Liver (tissue), 9 donors: Measurements from ENCODE around the gene LAMB2. TPM values are rescaled to one million over a fixed set of nuclear protein-coding genes. Genes with fewer than 3 reads are reported as not detected.

Experiments used
- DNase-seq: peaks from one replicate; pipeline ENCODE4 v3.0.0-alpha.2; 2017; ENCODE audit warnings: low spot score
- H3K27ac ChIP-seq, 2 donors: one replicate each; pipeline ENCODE4 v1.7.0; 2013; ENCODE audit warnings: inconsistent platforms in 2 of 2, low read length in 2 of 2, control low read depth in 1 of 2, low read depth in 1 of 2, mild to moderate bottlenecking in 1 of 2
- H3K27me3 ChIP-seq, 4 donors: one replicate each; pipeline versions ENCODE4 v1.6.1 to v1.7.0; 2013; ENCODE audit warnings: low read length in 3 of 4, inconsistent platforms in 1 of 4, mild to moderate bottlenecking in 1 of 4, moderate library complexity in 1 of 4; ENCODE audit not compliant: control insufficient read depth in 4 of 4, insufficient read depth in 4 of 4
- H3K36me3 ChIP-seq, 4 donors: one replicate each; pipeline versions ENCODE4 v1.6.1 to v1.7.0; 2013; ENCODE audit warnings: low read length in 3 of 4, mild to moderate bottlenecking in 3 of 4, low read depth in 1 of 4, moderate library complexity in 1 of 4; ENCODE audit not compliant: control insufficient read depth in 4 of 4, insufficient read depth in 3 of 4
- H3K4me1 ChIP-seq, 4 donors: one replicate each; pipeline versions ENCODE4 v1.6.1 to v1.7.0; 2013; ENCODE audit warnings: low read length in 3 of 4, mild to moderate bottlenecking in 3 of 4, moderate library complexity in 1 of 4; ENCODE audit not compliant: control insufficient read depth in 4 of 4, insufficient read depth in 4 of 4
- H3K4me3 ChIP-seq, 3 donors: one replicate each; pipeline versions ENCODE4 v1.6.1 to v1.7.0; 2013; ENCODE audit warnings: low read length in 3 of 3, control low read depth in 1 of 3, low read depth in 1 of 3, mild to moderate bottlenecking in 1 of 3
- H3K9ac ChIP-seq, 2 donors: one replicate each; pipeline ENCODE4 v1.7.0; 2013; ENCODE audit warnings: low read length in 2 of 2, mild to moderate bottlenecking in 2 of 2, moderate library complexity in 2 of 2, control low read depth in 1 of 2, low read depth in 1 of 2
- H3K9me3 ChIP-seq, 4 donors: one replicate each; pipeline versions ENCODE4 v1.6.1 to v1.7.0; 2013; ENCODE audit warnings: low read length in 3 of 4; ENCODE audit not compliant: control insufficient read depth in 4 of 4
- EGR1 ChIP-seq, 2 donors: IDR thresholded peaks; 2 replicates each; pipeline ENCODE4 v1.6.1; 2016 to 2018; ENCODE audit warnings: antibody characterized with exemption in 2 of 2, low read depth in 2 of 2
- FOXA1 ChIP-seq: IDR thresholded peaks from 2 replicates; pipeline ENCODE4 v1.6.1; 2016; ENCODE audit warnings: antibody characterized with exemption
- FOXA2 ChIP-seq: IDR thresholded peaks from 2 replicates; pipeline ENCODE4 v1.6.1; 2016; ENCODE audit warnings: antibody characterized with exemption
- GABPA ChIP-seq, 2 donors: IDR thresholded peaks in 1 of 2; conservative IDR thresholded peaks in 1 of 2; 2 replicates each; pipeline ENCODE4 v1.6.1; 2016; ENCODE audit warnings: antibody characterized with exemption in 2 of 2, mild to moderate bottlenecking in 1 of 2, moderate library complexity in 1 of 2
- HNF4A ChIP-seq, 2 donors: conservative IDR thresholded peaks; 2 replicates each; pipeline ENCODE4 v1.6.1; 2016; ENCODE audit warnings: antibody characterized with exemption in 2 of 2, mild to moderate bottlenecking in 2 of 2
- HNF4G ChIP-seq: IDR thresholded peaks from 2 replicates; pipeline ENCODE4 v1.6.1; 2016; ENCODE audit warnings: antibody characterized with exemption
- JUND ChIP-seq, 2 donors: IDR thresholded peaks; 2 replicates each; pipeline ENCODE4 v1.6.1; 2016; ENCODE audit warnings: antibody characterized with exemption in 2 of 2
- NR2F2 ChIP-seq: IDR thresholded peaks from 2 replicates; pipeline ENCODE4 v1.6.1; 2016; ENCODE audit warnings: antibody characterized with exemption
- RAD21 ChIP-seq, 2 donors: IDR thresholded peaks; 2 replicates each; pipeline ENCODE4 v1.6.1; 2016; ENCODE audit warnings: antibody characterized with exemption in 2 of 2, mild to moderate bottlenecking in 2 of 2
- REST ChIP-seq: IDR thresholded peaks from 2 replicates; pipeline ENCODE4 v1.6.1; 2016; ENCODE audit warnings: antibody characterized with exemption, mild to moderate bottlenecking
- RXRA ChIP-seq, 2 donors: IDR thresholded peaks; 2 replicates each; pipeline ENCODE4 v1.6.1; 2017 to 2018; ENCODE audit warnings: antibody characterized with exemption in 2 of 2, mild to moderate bottlenecking in 1 of 2
- SP1 ChIP-seq: IDR thresholded peaks from 2 replicates; pipeline ENCODE4 v1.6.1; 2018; ENCODE audit warnings: antibody characterized with exemption, mild to moderate bottlenecking
- TAF1 ChIP-seq: conservative IDR thresholded peaks from 2 replicates; pipeline ENCODE4 v1.6.1; 2016; ENCODE audit warnings: antibody characterized with exemption, mild to moderate bottlenecking
- YY1 ChIP-seq: IDR thresholded peaks from 2 replicates; pipeline ENCODE4 v1.6.1; 2016; ENCODE audit warnings: antibody characterized with exemption, mild to moderate bottlenecking
- WGBS: extraction: QIAGEN DNeasy Blood & Tissue Kit; methylation state at CpG from one replicate; pipeline ENCODE4 v1.1.7; 2013; 5-methylcytosine and 5-hydroxymethylcytosine counted together
- polyA plus RNA-seq, 2 donors: library from polyadenylated mRNA; stranded (reverse) in 1 of 2; unstranded in 1 of 2; fragments of 200-250 nt in 1 of 2; fragments of >200 nt in 1 of 2; fragmentation: Nextera tagmentation in 1 of 2; extraction: Ambion mirVana in 1 of 2; gene quantifications; one replicate each; pipeline versions ENCODE4 v1.2.1 to v1.2.3, GENCODE V29; 2013 to 2015
- total RNA-seq, 2 donors: library from RNA; depleted of rRNA; stranded (reverse); fragments of >200 nt; gene quantifications; one replicate each; pipeline ENCODE4 v1.2.3, GENCODE V29; 2014
- TF ChIP-seq, protein P1 (sequence below): IDR thresholded peaks from 2 replicates; pipeline ENCODE4 v1.6.1; 2016; ENCODE audit warnings: antibody characterized with exemption
- TF ChIP-seq, protein P2 (sequence below): IDR thresholded peaks from 2 replicates; pipeline ENCODE4 v1.6.1; 2016; ENCODE audit warnings: antibody characterized with exemption
- TF ChIP-seq, protein P3 (sequence below): IDR thresholded peaks from 2 replicates; pipeline ENCODE4 v1.6.1; 2016; ENCODE audit warnings: antibody characterized with exemption
- TF ChIP-seq, protein P4 (sequence below): fragments of 150-350 bp; IDR thresholded peaks from 2 replicates; pipeline ENCODE4 v1.5.1; 2017; ENCODE audit warnings: improper control_type of control experiment, low read depth, low read length; ENCODE audit not compliant: missing input control
- donor health status: healthy.
- donor health status: healthy.
- donor health status: healthy.
- donor health status: healthy.
- donor health status: healthy.

Gene LAMB2
- total and polyA plus RNA-seq, 4 donors = 87.6 to 172 (median 134) TPM

GRCh38 chr3:49081429-49081828 lies 51.4 kb downstream of the LAMB2 start:
- 96% methylated on average over 8 of the region's 8 CpGs for WGBS
- H3K27me3 ChIP-seq = no peaks in the 10 kb centered on the region
- H3K36me3 ChIP-seq = peaks cover 5 to 9% (median 7%) of the 10 kb centered on the region in 4 donors
- no peaks in the 10 kb centered on the region for H3K9me3 ChIP-seq
- TF ChIP-seq, protein P1, sequence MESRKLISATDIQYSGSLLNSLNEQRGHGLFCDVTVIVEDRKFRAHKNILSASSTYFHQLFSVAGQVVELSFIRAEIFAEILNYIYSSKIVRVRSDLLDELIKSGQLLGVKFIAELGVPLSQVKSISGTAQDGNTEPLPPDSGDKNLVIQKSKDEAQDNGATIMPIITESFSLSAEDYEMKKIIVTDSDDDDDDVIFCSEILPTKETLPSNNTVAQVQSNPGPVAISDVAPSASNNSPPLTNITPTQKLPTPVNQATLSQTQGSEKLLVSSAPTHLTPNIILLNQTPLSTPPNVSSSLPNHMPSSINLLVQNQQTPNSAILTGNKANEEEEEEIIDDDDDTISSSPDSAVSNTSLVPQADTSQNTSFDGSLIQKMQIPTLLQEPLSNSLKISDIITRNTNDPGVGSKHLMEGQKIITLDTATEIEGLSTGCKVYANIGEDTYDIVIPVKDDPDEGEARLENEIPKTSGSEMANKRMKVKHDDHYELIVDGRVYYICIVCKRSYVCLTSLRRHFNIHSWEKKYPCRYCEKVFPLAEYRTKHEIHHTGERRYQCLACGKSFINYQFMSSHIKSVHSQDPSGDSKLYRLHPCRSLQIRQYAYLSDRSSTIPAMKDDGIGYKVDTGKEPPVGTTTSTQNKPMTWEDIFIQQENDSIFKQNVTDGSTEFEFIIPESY = no peak
- TF ChIP-seq JUND (IDR thresholded peaks at IDR 0.05) (no peak), EGR1 (IDR thresholded peaks at IDR 0.05; ENCODE audit: low read depth in 2 of 2) (no peak), RXRA (IDR thresholded peaks at IDR 0.05) (no peak), NR2F2 (no peak), REST (no peak), TAF1 (no peak), GABPA (IDR thresholded peaks at IDR 0.05 in 1 of 2, conservative IDR thresholded peaks at IDR 0.05 in 1 of 2) (no peak), RAD21 (IDR thresholded peaks at IDR 0.05) (no peak), HNF4A (conservative IDR thresholded peaks at IDR 0.05) (no peak), SP1 (no peak), YY1 (no peak), HNF4G (no peak), FOXA2 (no peak), FOXA1 (no peak)
- TF ChIP-seq, protein P2, sequence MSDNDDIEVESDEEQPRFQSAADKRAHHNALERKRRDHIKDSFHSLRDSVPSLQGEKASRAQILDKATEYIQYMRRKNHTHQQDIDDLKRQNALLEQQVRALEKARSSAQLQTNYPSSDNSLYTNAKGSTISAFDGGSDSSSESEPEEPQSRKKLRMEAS = no peak
- TF ChIP-seq, protein P3, sequence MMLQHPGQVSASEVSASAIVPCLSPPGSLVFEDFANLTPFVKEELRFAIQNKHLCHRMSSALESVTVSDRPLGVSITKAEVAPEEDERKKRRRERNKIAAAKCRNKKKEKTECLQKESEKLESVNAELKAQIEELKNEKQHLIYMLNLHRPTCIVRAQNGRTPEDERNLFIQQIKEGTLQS = no peak
- TF ChIP-seq, protein P4, sequence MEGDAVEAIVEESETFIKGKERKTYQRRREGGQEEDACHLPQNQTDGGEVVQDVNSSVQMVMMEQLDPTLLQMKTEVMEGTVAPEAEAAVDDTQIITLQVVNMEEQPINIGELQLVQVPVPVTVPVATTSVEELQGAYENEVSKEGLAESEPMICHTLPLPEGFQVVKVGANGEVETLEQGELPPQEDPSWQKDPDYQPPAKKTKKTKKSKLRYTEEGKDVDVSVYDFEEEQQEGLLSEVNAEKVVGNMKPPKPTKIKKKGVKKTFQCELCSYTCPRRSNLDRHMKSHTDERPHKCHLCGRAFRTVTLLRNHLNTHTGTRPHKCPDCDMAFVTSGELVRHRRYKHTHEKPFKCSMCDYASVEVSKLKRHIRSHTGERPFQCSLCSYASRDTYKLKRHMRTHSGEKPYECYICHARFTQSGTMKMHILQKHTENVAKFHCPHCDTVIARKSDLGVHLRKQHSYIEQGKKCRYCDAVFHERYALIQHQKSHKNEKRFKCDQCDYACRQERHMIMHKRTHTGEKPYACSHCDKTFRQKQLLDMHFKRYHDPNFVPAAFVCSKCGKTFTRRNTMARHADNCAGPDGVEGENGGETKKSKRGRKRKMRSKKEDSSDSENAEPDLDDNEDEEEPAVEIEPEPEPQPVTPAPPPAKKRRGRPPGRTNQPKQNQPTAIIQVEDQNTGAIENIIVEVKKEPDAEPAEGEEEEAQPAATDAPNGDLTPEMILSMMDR = no peak
- DNase-seq = no peak
- no peak overlapping the region for H3K4me3 ChIP-seq
- no peak overlapping the region for H3K27ac ChIP-seq
- no peak overlapping the region for H3K9ac ChIP-seq
- H3K4me1 ChIP-seq = peaks cover 0 to 5% (median 0%) of the 10 kb centered on the region in 4 donors
